Measurements from ENCODE around the gene SLC34A1. TPM values are rescaled to one million over a fixed set of nuclear protein-coding genes. Genes with fewer than 3 reads are reported as not detected.

The SLC34A1 gene
- total and polyA plus RNA-seq, 2 of the 4 experiments (the other 2 are of a cell fraction), result not detected

DNA sequence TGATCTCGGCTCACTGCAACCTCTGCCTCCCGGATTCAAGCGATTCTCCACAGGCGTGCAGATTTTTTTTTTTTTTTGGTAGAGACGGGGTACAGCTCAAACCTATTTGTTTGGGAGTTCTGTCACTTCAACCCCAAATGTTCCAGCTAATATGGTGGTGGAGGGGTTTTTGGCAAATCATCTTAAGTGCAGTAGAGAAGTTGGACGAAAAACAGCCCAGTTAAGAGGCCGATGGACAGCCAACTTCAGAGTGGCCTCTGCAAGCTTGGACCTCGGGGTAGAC, 61.6 kb downstream of the SLC34A1 start:
- Histone ChIP-seq H4K20me1 (ENCODE audit: insufficient read depth, low read length) (peaks cover 11% of the 10 kb centered on the region; the same call in 1 of the 2 replicates), H3K23ac (ENCODE audit: low read depth, low read length) (peak overlapping the region; percentile 89; the same call in 1 of the 2 replicates), H3K4ac (ENCODE audit: low read depth, low read length) (peak overlapping the region; percentile 82; the same call in 1 of the 2 replicates), H2BK120ac (ENCODE audit: low read depth, low read length) (no peak overlapping the region), H2AK9ac (replicated peaks; ENCODE audit: low read depth, low read length, poor library complexity) (peak overlapping the region; percentile 73), H2BK15ac (ENCODE audit: low read depth, low read length) (no peak overlapping the region), H3K18ac (ENCODE audit: low read depth, low read length) (no peak overlapping the region), H3K9me1 (ENCODE audit: insufficient read depth, low read length) (peaks cover 4% of the 10 kb centered on the region; the same call in 1 of the 2 replicates), H3K36me3 (ENCODE audit: control insufficient read depth, insufficient read depth, low read length) (no peaks in the 10 kb centered on the region; the same call in 1 of the 2 replicates), H3K79me1 (ENCODE audit: low read depth in 1 of 2, low read length in 2 of 2) (peaks cover 0 to 4% of the 10 kb centered on the region in 2 experiments; a peak in 1 of 4 replicates), H3K4me2 (ENCODE audit: low read depth, low read length) (peak overlapping the region; percentile 96), H3K56ac (ENCODE audit: extremely low read depth, insufficient read depth, low read length) (no peak overlapping the region), H2AK5ac (ENCODE audit: low read depth, low read length) (0 out of 2 replicates have a peak overlapping the region, but pooled peaks have one; percentile 78), H4K8ac (ENCODE audit: low read depth in 2 of 2, low read length in 2 of 2) (peak overlapping the region; percentile 62 to 92; a peak in 3 of 4 replicates), H4K91ac (ENCODE audit: insufficient read depth, low read depth, low read length) (peak overlapping the region; percentile 28), H2AFZ (replicated peaks; ENCODE audit: low read length, poor library complexity) (peak overlapping the region; percentile 99), H2BK20ac (ENCODE audit: low read depth, low read length) (no peak overlapping the region), H2BK5ac (ENCODE audit: low read depth, low read length, poor library complexity, severe bottlenecking) (no peak overlapping the region), H4K5ac (ENCODE audit: low read depth, low read length) (peak overlapping the region; percentile 77; the same call in 1 of the 2 replicates), H3K9ac (ENCODE audit: low read depth, low read length) (peak overlapping the region; percentile 66), H3K27ac (ENCODE audit: insufficient read depth, low read length) (peak overlapping the region; percentile 57; the same call in 1 of the 2 replicates), H3K4me3 (ENCODE audit: insufficient read depth, low read depth, low read length) (peak overlapping the region; percentile 92), H3K9me3 (ENCODE audit: control insufficient read depth, insufficient read depth, low read length) (no peaks in the 10 kb centered on the region), H3K27me3 (ENCODE audit: control insufficient read depth, insufficient read depth, low read length) (no peaks in the 10 kb centered on the region), H3K14ac (replicated peaks; ENCODE audit: low read depth, low read length) (peak overlapping the region; percentile 68; the same call in 1 of the 2 replicates), H3K4me1 (ENCODE audit: control insufficient read depth, insufficient read depth, low read length) (peaks cover 10% of the 10 kb centered on the region)
- dilution Hi-C loops (cut with HindIII; ENCODE audit: low sequenced_read_pairs, unreplicated experiment) (no loop called here), in situ Hi-C loops (cut with MboI; ENCODE audit: low sequenced_read_pairs) (loop anchor here (5.0 kb wide), 2 partner anchors 39 to 134 kb away; partner anchors contain the start of genes F12 and MXD3), intact Hi-C loops (cut with micrococcal nuclease) (loop anchor here (2.0 kb wide), 2 partner anchors 41 to 55 kb away; no protein-coding TSS in a partner anchor)
- DNase-seq (no peak), ATAC-seq (ENCODE audit: low read depth) (no peak)
- no TSS peak for BruUV-seq (replicated peaks)
- ChIA-PET POLR2A (ENCODE audit: unreplicated experiment) (no interaction called here), CTCF (interaction anchor here (0.7 to 4.7 kb wide), 3 partner anchors 42 to 79 kb away, joined by 3 to 28 read pairs (median 4); no protein-coding TSS in a partner anchor)
- 20% methylated on average over 3 of the region's 8 CpGs; no CpG with 5 or more reads in 1 of the 2 experiments for WGBS, 2 experiments (ENCODE audit: extremely low coverage in 2 of 2, insufficient read length in 1 of 2)
- TF ChIP-seq ELK1 (IDR thresholded peaks at IDR 0.05; ENCODE audit: borderline replicate concordance, low read depth, low read length) (no peak), MAFK (IDR thresholded peaks at IDR 0.05; ENCODE audit: low read depth, low read length) (no peak), RCOR1 (IDR thresholded peaks at IDR 0.05; ENCODE audit: insufficient replicate concordance, low read length) (no peak), RAD21 (IDR thresholded peaks at IDR 0.05; ENCODE audit: low read length) (no peak), MXI1 (IDR thresholded peaks at IDR 0.05; ENCODE audit: borderline replicate concordance, low read depth, low read length) (no peak), CEBPB (IDR thresholded peaks at IDR 0.05; ENCODE audit: low read depth, low read length) (no peak), CHD1 (IDR thresholded peaks at IDR 0.05; ENCODE audit: low read depth, low read length) (no peak), MAZ (IDR thresholded peaks at IDR 0.05; ENCODE audit: borderline replicate concordance, low read depth, low read length) (no peak), FOS (IDR thresholded peaks at IDR 0.05; ENCODE audit: low read depth, low read length) (no peak), POLR2A (IDR thresholded peaks at IDR 0.05; ENCODE audit: low read depth, low read length) (no peak), USF2 (IDR thresholded peaks at IDR 0.05; ENCODE audit: low read depth, low read length) (no peak), SMC3 (IDR thresholded peaks at IDR 0.05; ENCODE audit: low read depth, low read length) (no peak), NFE2L2 (IDR thresholded peaks at IDR 0.05; ENCODE audit: low read depth, low read length) (no peak), BHLHE40 (IDR thresholded peaks at IDR 0.05; ENCODE audit: low read depth, low read length) (no peak)

Data from IMR-90 (cell line).